Effector CD4-positive, alpha-beta T cell (primary cell): ENCODE results near the gene ADCY6.

Source experiments
- DNase-seq: peaks from one replicate; pipeline ENCODE4 v3.0.0-alpha.2; 2020

ADCY6 gene

DNA sequence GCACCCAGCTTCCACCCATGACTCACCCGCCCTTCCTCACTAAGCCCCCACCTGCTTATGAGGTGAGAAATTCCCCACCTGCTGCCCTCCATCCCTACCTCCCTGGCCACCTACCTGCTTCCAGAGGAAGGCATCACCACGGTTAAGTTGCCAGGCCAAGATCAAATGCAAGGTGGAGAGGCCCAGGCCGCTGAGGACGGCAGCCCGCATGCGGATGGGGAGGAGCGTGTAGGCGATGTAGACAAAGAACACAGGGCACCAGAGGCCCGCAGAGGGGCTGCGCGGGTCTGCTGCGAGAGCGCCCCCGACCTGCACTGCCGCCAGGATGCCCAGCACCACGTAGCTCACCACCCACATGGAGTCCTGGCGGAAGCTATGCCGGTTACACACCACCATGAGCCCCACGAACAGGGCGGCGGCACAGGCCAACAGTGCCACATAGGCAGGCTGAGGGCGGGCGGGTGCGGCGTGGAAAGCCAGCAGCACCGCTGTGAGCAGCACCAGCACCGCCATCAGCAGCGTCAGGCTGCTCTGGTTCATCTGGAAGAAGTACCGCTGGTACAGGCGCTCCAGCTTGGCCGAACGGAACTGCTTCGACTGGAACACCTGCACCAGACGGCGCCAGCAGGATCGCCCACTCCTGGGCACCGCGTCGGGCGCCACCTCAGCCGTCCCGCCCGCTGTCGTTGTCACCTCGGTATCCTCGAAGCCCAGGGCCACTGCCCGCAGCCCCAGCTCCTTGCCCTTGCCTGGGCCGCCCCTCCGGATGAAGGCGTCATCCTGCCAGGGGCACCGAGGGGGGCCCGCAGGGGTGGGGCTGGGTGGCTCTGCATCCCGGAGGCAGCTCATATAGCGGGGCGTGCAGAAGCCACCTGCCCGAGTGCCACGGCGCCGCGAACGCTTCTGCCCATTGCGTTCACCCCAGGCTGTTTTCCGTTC, 6.2 kb downstream of the ADCY6 start:
- no peak for DNase-seq

GRCh38 chr12:48781750-48782456, 7.0 kb downstream of the ADCY6 start:
- no peak for DNase-seq

DNA sequence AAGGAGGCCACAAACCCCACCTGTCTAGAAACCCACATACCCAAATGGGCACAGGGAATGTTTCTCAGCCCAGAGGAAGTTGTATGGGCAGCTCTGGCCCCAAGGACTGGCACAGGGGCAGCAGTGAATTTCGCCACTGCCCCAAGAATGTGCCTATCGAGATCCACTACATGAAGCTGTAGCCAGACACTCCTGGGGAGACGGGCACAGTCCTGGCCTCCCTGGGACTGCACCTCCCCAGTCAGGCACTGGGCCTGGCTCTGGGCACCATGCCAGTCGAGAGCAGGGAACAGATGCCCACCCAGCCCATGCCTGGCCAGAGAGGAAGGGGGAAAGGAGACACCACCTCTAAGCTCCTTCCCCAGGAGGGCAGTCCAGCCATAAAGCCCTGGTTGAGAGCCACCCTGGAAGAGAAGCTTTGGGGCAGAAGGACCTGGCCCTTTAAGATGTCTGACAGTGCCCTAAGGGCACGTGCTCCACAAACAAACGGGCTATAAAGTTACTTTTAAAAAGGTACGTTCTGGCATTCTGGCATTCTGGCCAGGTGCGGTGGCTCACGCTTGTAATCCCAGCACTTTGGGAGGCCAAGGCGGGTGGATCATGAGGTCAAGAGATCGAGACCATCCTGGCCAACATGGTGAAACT, 8.4 kb downstream of the ADCY6 start:
- no peak for DNase-seq

GRCh38 chr12:48779869-48780268, 9.0 kb downstream of the ADCY6 start:
- no peak for DNase-seq

DNA sequence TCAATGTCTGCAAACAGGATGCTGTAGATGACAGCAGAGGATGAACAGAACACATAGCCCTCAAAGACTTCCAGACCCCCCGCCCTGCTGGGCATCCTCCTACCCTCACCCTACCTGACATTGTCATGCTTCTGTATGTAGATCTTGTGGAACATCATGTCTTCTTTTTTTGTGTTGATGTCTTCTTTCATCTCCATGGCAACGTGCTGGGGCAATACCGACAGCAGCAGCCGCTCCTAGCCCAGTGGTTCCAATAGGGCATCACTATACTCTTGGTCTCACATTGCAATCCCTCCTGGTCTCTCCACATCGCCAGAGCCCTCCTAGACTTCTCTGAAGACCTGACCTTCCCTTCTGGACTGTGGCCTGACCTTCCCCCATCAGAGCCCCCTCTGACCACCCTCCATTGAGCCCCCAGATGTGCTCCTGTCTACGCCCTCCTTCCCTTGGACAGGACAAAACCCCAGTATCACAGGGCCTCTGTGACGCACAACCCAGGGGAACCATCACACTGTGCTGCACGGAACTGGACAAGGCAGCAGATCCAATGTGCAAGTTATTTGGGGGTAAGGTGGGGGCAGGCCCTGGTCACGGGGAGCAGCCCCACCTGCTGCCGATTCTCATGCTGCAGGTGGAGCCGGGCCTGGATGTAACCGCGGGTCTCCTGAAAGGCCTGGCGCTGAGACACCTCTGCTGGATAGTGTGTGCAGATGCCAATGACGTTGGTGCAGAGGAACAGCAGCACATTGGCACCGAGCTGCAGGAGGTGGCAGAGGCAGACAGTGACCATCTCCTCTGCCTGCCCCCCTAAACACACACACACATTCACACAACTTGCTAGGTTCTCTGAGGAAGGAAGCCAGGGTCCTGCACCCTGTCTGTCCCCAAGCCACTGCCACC, 11.1 kb downstream of the ADCY6 start:
- DNase-seq: no peak

- no peak for DNase-seq
Measured at GRCh38 chr12:48776956-48777355, 11.9 kb downstream of the ADCY6 start.

DNA sequence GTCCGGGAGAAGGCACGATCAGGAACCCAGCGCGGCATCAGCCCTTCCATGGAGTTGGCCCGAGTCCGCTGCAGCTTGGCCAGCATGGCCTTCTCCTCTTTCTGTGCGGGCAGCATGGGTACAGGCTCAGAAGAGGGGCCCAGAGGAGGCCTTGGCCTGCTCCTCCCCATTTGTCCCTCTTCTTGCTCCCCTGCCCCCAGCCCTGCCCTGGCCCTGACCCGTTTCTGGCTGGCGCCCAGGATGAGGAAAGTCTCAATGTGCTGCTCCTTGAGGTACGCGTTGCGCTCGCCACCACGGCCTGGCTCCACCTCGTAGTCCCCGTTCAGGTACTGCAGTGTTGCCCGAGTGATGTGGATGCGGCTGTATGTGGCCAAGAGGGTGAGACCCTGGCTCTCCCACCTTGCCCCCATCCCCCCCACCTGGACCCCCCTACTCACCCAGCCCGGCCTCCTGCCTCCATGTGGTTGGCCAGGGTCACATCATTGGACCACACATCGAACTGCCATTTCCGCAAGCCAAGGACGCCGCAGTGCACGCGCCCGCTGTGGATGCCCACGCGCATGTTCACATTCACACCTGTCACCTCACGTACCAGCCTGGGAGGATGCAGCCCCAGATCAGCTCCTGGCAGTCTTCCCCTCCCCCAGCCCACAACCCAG, 12.8 kb downstream of the ADCY6 start:
- DNase-seq: no peak

- DNase-seq: no peak
Measured at GRCh38 chr12:48775299-48775698, 13.6 kb downstream of the ADCY6 start.

DNA sequence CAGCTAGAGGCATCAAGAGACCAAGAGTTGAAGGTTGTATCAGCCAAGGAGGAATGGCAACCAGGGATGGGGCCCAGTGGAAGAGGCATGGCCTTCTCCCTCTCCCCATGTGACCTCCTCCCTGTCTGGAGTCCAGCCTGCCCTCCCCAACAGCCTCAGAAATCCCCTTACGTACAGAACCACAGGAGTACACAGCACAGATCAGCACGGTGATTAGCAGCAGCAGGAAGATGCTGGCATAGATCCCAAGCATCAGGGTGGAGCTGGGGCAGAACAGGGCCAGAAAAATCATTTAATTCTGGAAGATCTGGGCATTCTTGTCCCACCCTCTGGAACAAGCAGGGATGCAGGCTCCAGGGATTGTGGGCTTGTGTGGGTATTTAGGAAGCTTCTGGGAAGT, 14.4 kb downstream of the ADCY6 start:
- no peak for DNase-seq

DNA sequence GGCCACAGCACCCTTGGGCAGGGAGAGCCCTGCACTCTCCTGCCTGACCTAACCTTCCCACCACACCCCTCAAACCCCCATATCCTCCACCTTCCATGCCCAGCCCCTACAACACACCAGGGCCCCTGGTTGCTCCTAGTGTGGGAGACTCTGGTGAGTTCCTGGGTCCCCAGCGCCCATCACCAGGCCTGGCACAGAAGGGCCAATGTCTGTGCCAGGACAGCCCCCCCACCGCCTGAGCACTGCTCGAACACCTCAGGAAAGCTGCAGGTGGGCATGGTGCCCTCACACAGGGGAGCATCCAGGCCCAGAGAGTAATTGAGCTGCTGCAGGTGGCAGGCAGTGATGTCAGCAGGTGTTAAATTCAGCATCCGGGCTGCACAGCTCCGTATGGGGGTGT, 15.2 kb downstream of the ADCY6 start:
- no peak for DNase-seq

- no peak for DNase-seq
Measured at GRCh38 chr12:48771588-48772112, 17.2 kb downstream of the ADCY6 start.

GRCh38 chr12:48770756-48771155, 18.1 kb downstream of the ADCY6 start:
- DNase-seq: no peak

- no peak for DNase-seq
Measured at GRCh38 chr12:48768736-48769135, 20.2 kb downstream of the ADCY6 start.

GRCh38 chr12:48768147-48768546, 20.7 kb downstream of the ADCY6 start:
- DNase-seq: no peak

DNA sequence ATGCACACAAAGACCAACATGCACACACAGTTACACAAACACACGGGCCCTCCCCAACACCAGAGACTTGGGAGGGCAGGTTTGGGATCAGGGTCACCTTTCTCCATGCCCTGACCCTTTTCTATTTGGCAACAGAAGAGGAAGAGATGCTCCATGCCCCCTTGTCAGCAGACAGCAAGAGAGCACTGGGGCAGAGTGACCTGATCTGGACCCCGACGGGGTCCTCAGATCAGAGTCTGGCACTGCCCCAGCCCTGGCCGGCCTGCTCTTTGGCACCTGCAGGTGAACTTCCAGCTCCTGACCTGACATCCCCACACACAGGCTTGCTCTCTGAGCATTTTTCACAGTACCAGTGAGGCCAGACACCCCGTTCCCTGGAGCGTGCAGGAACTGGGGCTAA, 21.4 kb downstream of the ADCY6 start:
- no peak for DNase-seq

DNA sequence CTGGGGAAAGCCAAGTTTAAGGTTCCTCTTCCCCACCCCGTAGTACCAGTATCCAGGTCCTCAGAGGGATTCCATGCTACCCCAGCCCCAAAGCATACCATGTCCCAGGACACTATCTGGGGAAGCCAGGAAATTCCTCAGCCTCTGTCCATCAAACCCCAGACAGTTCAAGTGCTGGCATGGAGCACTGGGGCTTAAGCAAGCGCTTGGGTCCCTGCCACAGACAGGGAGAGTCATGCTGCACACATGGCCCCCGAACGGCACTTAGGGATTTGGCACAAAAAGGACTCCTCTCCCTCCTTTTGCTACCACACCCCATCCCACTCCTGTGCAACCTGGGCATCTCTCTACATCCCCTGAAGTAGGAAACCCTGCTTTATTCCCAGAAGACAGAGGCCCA, 21.8 kb downstream of the ADCY6 start:
- no peak for DNase-seq

DNA sequence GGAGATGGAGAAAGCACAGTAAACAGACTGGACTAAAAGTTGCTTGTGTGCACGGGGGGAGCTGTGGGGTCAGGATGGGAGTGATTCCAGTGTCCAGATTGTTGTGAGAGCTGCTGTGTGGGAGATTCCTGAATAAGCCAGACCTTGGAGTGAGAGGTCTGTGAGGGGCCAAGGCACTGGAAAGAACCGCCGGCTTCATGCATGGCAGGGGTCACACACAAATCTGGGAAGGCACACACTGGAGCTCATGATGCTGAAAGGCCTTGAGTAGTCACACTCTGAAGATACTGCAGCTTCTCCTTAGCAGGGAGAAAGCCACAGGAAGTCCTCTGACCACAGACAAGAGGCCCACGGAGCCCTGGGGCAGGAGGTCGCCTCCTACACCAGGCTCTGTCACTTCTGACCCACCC, 23.1 kb downstream of the ADCY6 start:
- no peak for DNase-seq

- no peak for DNase-seq
Measured at GRCh38 chr12:48764521-48764920, 24.4 kb downstream of the ADCY6 start.

DNA sequence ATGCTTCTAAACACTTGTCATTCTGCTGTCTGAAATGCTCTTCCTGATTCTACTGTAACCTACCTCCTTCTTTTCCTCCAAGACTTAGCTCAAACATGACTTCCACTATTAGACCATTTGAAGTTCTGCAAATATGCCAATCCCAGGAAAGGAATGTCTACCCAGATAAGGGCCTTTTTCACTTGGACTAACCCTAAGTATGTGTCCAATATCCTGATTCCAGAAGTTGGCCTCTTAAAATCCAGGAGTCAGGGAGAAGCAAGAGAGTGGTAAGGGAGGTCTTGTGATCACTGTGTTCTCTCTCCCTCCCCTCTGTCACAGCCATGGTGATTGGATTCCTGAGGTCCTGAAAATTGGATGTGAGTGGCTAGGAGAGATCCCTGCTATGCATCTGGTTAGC, 30.2 kb downstream of the ADCY6 start:
- DNase-seq: no peak

DNA sequence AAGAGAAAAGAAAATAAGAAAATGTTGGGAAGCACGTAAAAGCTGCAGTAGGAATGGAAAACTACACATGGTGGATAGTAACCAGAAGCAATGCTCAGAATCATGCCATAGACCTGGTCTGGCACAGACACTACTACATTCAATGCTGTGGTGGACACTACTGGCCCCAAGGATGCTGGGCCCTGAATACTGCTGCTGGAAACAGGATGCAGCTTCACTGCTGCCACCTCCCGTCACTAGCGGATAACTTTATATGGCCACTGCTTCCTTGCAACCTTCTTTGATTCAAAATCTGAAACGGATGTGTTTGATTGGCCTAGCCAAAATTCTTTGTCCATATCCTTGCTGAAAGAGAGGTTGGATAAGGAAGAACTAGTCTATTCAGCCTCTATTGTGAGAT, 30.7 kb downstream of the ADCY6 start:
- no peak for DNase-seq

DNA sequence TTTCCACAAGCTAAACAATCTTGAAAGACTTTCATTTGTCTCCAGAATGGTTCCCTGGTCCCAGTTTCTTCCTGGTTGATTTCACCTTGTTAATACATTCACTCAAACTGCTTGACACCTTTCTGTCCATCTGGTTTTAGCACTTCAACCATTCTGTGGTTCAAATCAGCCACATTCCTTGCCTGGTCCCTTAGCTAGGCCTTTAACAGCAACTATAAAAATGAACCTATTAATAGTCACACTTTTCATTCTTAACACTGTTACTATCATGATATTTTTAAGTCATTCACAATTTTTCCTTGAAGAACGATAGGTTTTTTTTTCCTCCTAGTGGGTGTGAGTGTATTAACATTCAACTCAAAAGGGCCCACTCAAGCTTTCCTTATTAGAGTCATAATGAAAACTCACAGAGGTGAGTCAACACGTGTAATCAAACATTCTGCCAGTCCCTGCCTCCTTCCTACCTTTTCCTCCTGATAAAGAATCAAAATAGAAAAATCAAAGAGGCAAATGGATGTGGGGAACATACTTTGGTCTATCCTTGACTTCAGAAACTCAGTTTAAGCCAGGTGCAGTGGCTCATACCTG, 38.0 kb downstream of the ADCY6 start:
- DNase-seq: no peak
